Fibroblast of lung (primary cell): ENCODE results near the gene GSTT4. TPM values are rescaled to one million over a fixed set of nuclear protein-coding genes. Genes with fewer than 3 reads are reported as not detected.

Experiments
- DNase-seq, 2 donors: peaks; one replicate each; pipeline versions ENCODE4 v3.0.0 to v3.0.0-alpha.2; 2010; ENCODE audit warnings: low read depth in 2 of 2
- H2AFZ ChIP-seq: 2 replicates; pipeline ENCODE4 v1.5.1; 2012; ENCODE audit warnings: low read length, control low read depth, inconsistent platforms
- H3K27ac ChIP-seq: 2 replicates; pipeline ENCODE4 v1.5.1; 2011; ENCODE audit warnings: low read length, control low read depth; ENCODE audit not compliant: insufficient read depth
- H3K27me3 ChIP-seq: 2 replicates; pipeline ENCODE4 v1.5.1; 2011; ENCODE audit warnings: mild to moderate bottlenecking, low read length; ENCODE audit not compliant: control insufficient read depth, insufficient read depth
- H3K36me3 ChIP-seq: 2 replicates; pipeline ENCODE4 v1.5.1; 2011; ENCODE audit warnings: low read length; ENCODE audit not compliant: control insufficient read depth, insufficient read depth
- H3K4me1 ChIP-seq: 2 replicates; pipeline ENCODE4 v1.5.1; 2011; ENCODE audit warnings: low read length; ENCODE audit not compliant: control insufficient read depth, insufficient read depth; ENCODE audit errors: extremely low read depth
- H3K4me2 ChIP-seq: 2 replicates; pipeline ENCODE4 v1.5.1; 2011; ENCODE audit warnings: low read length, control low read depth; ENCODE audit not compliant: insufficient read depth; ENCODE audit errors: extremely low read depth
- H3K4me3 ChIP-seq, 4 experiments: fragments of 200-600 bp in 1 of 4; sonication (generic) in 1 of 4; replicated peaks in 1 of 4; 2 replicates each; pipeline ENCODE4 v1.5.1; 2011 to 2016; ENCODE audit warnings: low read length in 4 of 4, low read depth in 3 of 4, mild to moderate bottlenecking in 3 of 4, control low read depth in 2 of 4, inconsistent platforms in 1 of 4, mixed read lengths in 1 of 4; ENCODE audit not compliant: insufficient read depth in 1 of 4; ENCODE audit errors: control extremely low read depth in 1 of 4
- H3K79me2 ChIP-seq: 2 replicates; pipeline ENCODE4 v1.5.1; 2012; ENCODE audit warnings: mild to moderate bottlenecking, low read length, inconsistent platforms; ENCODE audit not compliant: control insufficient read depth, insufficient read depth
- H3K9ac ChIP-seq: 2 replicates; pipeline ENCODE4 v1.5.1; 2011; ENCODE audit warnings: mild to moderate bottlenecking, low read length, control low read depth; ENCODE audit not compliant: insufficient read depth
- H3K9me3 ChIP-seq: 2 replicates; pipeline ENCODE4 v1.5.1; 2012; ENCODE audit warnings: low read depth, low read length; ENCODE audit not compliant: control insufficient read depth, insufficient read depth
- H4K20me1 ChIP-seq: 2 replicates; pipeline ENCODE4 v1.5.1; 2011; ENCODE audit warnings: low read length; ENCODE audit not compliant: control insufficient read depth, insufficient read depth; ENCODE audit errors: extremely low read depth
- EZH2 ChIP-seq: IDR thresholded peaks from 2 replicates; pipeline ENCODE4 v1.5.1; 2012; ENCODE audit warnings: low read length, control low read depth, mild to moderate bottlenecking; ENCODE audit errors: missing control alignments
- polyA plus RNA-seq, 2 donors: library from polyadenylated mRNA; depleted of rRNA in 1 of 2; stranded (reverse) in 1 of 2; unstranded in 1 of 2; fragments of >200 nt; gene quantifications; 2 replicates each; pipeline ENCODE4 v1.2.1, GENCODE V29; 2011 to 2012; ENCODE audit warnings: missing spikeins in 1 of 2
- total RNA-seq: library from RNA; depleted of rRNA; stranded (reverse); fragments of >200 nt; gene quantifications from 2 replicates; pipeline ENCODE4 v1.2.1, GENCODE V29; 2014
- TF ChIP-seq, protein P1 (sequence below), 2 donors: IDR thresholded peaks in 1 of 2; conservative IDR thresholded peaks in 1 of 2; 1 replicate in 1 of 2; 2 replicates in 1 of 2; pipeline ENCODE4 v1.5.1; 2011 to 2012; ENCODE audit warnings: low read length in 2 of 2, control low read depth in 1 of 2, inconsistent platforms in 1 of 2, low read depth in 1 of 2, mild to moderate bottlenecking in 1 of 2

The GSTT4 gene
- total and polyA plus RNA-seq, 2 donors (not counting 1 experiment from before 2014, with no cell fraction given): not detected

GRCh38 chr22:24006207-24006913 lies 1.1 kb upstream of the GSTT4 start:
- Histone ChIP-seq H3K4me3 (no peak overlapping the region), H3K4me1 (no peaks in the 10 kb centered on the region), H3K4me2 (no peak overlapping the region), H4K20me1 (no peaks in the 10 kb centered on the region), H3K9me3 (no peaks in the 10 kb centered on the region), H3K27me3 (peaks cover 3% of the 10 kb centered on the region), H3K79me2 (no peaks in the 10 kb centered on the region), H3K9ac (no peak overlapping the region), H2AFZ (no peak overlapping the region), H3K36me3 (no peaks in the 10 kb centered on the region), H3K27ac (no peak overlapping the region)
- no peak for DNase-seq
- TF ChIP-seq, protein P1, sequence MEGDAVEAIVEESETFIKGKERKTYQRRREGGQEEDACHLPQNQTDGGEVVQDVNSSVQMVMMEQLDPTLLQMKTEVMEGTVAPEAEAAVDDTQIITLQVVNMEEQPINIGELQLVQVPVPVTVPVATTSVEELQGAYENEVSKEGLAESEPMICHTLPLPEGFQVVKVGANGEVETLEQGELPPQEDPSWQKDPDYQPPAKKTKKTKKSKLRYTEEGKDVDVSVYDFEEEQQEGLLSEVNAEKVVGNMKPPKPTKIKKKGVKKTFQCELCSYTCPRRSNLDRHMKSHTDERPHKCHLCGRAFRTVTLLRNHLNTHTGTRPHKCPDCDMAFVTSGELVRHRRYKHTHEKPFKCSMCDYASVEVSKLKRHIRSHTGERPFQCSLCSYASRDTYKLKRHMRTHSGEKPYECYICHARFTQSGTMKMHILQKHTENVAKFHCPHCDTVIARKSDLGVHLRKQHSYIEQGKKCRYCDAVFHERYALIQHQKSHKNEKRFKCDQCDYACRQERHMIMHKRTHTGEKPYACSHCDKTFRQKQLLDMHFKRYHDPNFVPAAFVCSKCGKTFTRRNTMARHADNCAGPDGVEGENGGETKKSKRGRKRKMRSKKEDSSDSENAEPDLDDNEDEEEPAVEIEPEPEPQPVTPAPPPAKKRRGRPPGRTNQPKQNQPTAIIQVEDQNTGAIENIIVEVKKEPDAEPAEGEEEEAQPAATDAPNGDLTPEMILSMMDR (conservative IDR thresholded peaks at IDR 0.05 in 1 of 2, IDR thresholded peaks at IDR 0.05 in 1 of 2; ENCODE audit: low read depth in 1 of 2, low read length in 2 of 2): no peak
- no peak for TF ChIP-seq EZH2

DNA sequence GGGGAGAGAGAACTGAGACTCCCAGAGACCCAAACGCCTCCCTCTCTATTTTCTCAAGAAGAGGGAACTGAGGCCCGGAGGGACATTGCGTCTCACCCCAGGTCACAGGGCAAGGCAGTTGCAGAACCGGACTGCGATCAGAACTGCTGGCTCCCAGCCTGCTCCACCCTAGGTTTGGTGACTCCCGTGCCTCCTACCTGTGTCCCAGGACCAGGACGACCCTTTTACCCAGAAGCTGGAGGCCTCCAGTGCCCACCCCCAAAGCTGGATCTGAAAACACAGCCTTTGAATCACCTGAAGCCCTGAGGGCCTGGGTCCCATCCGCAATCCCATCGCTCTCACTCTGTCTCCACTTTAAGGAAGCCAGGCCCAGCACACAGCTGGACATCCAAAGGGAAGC lies 1.4 kb downstream of the GSTT4 start:
- Histone ChIP-seq H3K4me1 (no peaks in the 10 kb centered on the region), H3K79me2 (no peaks in the 10 kb centered on the region), H3K27ac (no peak overlapping the region)

GRCh38 chr22:24002851-24003250 lies 2.4 kb downstream of the GSTT4 start:
- no peak for DNase-seq
- TF ChIP-seq, protein P1 (conservative IDR thresholded peaks at IDR 0.05 in 1 of 2, IDR thresholded peaks at IDR 0.05 in 1 of 2; ENCODE audit: low read depth in 1 of 2, low read length in 2 of 2): no peak
- no peak for TF ChIP-seq EZH2

More for the DNA sequence above, 1.4 kb downstream of the GSTT4 start:
- H3K4me3 ChIP-seq: no peak overlapping the region
- H3K9ac ChIP-seq: no peak overlapping the region
- TF ChIP-seq, protein P1 (conservative IDR thresholded peaks at IDR 0.05 in 1 of 2, IDR thresholded peaks at IDR 0.05 in 1 of 2; ENCODE audit: low read depth in 1 of 2, low read length in 2 of 2): no peak
- TF ChIP-seq EZH2: no peak
- DNase-seq: no peak
- H2AFZ ChIP-seq: no peak overlapping the region
- H3K9me3 ChIP-seq: no peaks in the 10 kb centered on the region
- no peaks in the 10 kb centered on the region for H4K20me1 ChIP-seq
- H3K27me3 ChIP-seq: peaks cover 3% of the 10 kb centered on the region
- H3K36me3 ChIP-seq: no peaks in the 10 kb centered on the region
- no peak overlapping the region for H3K4me2 ChIP-seq

More at GRCh38 chr22:24002851-24003250, 2.4 kb downstream of the GSTT4 start:
- H3K4me3 ChIP-seq: no peak overlapping the region
- H3K79me2 ChIP-seq: no peaks in the 10 kb centered on the region
- H3K27ac ChIP-seq: no peak overlapping the region
- no peaks in the 10 kb centered on the region for H3K36me3 ChIP-seq
- H3K9ac ChIP-seq: no peak overlapping the region
- H3K9me3 ChIP-seq: no peaks in the 10 kb centered on the region
- H3K4me1 ChIP-seq: no peaks in the 10 kb centered on the region
- no peaks in the 10 kb centered on the region for H4K20me1 ChIP-seq
- H3K4me2 ChIP-seq: no peak overlapping the region
- no peak overlapping the region for H2AFZ ChIP-seq
- peaks cover 3% of the 10 kb centered on the region for H3K27me3 ChIP-seq
